SK-N-DZ (cell line): ENCODE measurements around the gene OR2T27. TPM values are rescaled to one million over a fixed set of nuclear protein-coding genes. Genes with fewer than 3 reads are reported as not detected.
"Not testable (repeated sequence)": the region's sequence is repeated elsewhere in the genome, so short reads cannot be mapped to it uniquely, and the experiment has no call there.

Experiments
- DNase-seq: peaks from one replicate; pipeline ENCODE4 v3.0.0-alpha.2; 2015; ENCODE audit warnings: low spot score
- polyA plus RNA-seq, 2 experiments: library from polyadenylated mRNA; depleted of rRNA; stranded (reverse); fragments of >200 nt; gene quantifications; 2 replicates each; pipeline ENCODE4 v1.2.3, GENCODE V29; 2014

The OR2T27 gene
- polyA plus RNA-seq (2014; cell fraction: cytosol; rRNA removed), result not detected in 2 replicates
- polyA plus RNA-seq (2014; cell fraction: nucleus; rRNA removed), result not detected in 2 replicates

GRCh38 chr1:248655354-248655753, at the start of gene OR2T27:
Gene OR2T27 (minus strand): TSS chr1:248655528. CDS start chr1:248650884, 4,644 bp downstream.
- not testable (repeated sequence) for DNase-seq

GRCh38 chr1:248704606-248705005, 49.3 kb upstream of the OR2T27 start:
- no peak for DNase-seq

GRCh38 chr1:248703674-248704073, 48.3 kb upstream of the OR2T27 start:
- DNase-seq, result no peak

- DNase-seq, result no peak
Measured at GRCh38 chr1:248702714-248703113, 47.4 kb upstream of the OR2T27 start, which contains the start of gene OR14I1. Gene OR14I1 (minus strand): TSS chr1:248702766.

- no peak for DNase-seq
Measured at GRCh38 chr1:248699099-248699498, 43.8 kb upstream of the OR2T27 start.

- DNase-seq, result no peak
Measured at GRCh38 chr1:248697907-248698306, 42.6 kb upstream of the OR2T27 start.

GRCh38 chr1:248696774-248697173, 41.4 kb upstream of the OR2T27 start:
- no peak for DNase-seq

- no peak for DNase-seq
Measured at GRCh38 chr1:248696261-248696660, 40.9 kb upstream of the OR2T27 start.

GRCh38 chr1:248695451-248696132, 40.3 kb upstream of the OR2T27 start:
- no peak for DNase-seq

GRCh38 chr1:248691567-248692155, 36.3 kb upstream of the OR2T27 start:
- no peak for DNase-seq

- no peak for DNase-seq
Measured at GRCh38 chr1:248688527-248689298, 33.4 kb upstream of the OR2T27 start.

GRCh38 chr1:248686815-248687214, 31.5 kb upstream of the OR2T27 start:
- no peak for DNase-seq

GRCh38 chr1:248681651-248682050, 26.3 kb upstream of the OR2T27 start:
- DNase-seq, result no peak

GRCh38 chr1:248670003-248670402, 14.7 kb upstream of the OR2T27 start:
- no peak for DNase-seq

GRCh38 chr1:248663453-248664328, 8.4 kb upstream of the OR2T27 start:
- DNase-seq, result not testable (repeated sequence)

GRCh38 chr1:248656797-248657196, 1.5 kb upstream of the OR2T27 start:
- not testable (repeated sequence) for DNase-seq

- DNase-seq, result not testable (repeated sequence)
Measured at GRCh38 chr1:248648770-248649536, 6.4 kb downstream of the OR2T27 start.

GRCh38 chr1:248645178-248645577, 10.2 kb downstream of the OR2T27 start, which contains the start of gene OR2T35:
Gene OR2T35 (minus strand): TSS chr1:248645278. CDS start chr1:248639258, 6,020 bp downstream.
- DNase-seq, result not testable (repeated sequence)

GRCh38 chr1:248642971-248643651, 12.2 kb downstream of the OR2T27 start:
- not testable (repeated sequence) for DNase-seq

- DNase-seq, result not testable (repeated sequence)
Measured at GRCh38 chr1:248641583-248641982, 13.7 kb downstream of the OR2T27 start.
